ENCODE data around the gene TPST2. TPM values are rescaled to one million over a fixed set of nuclear protein-coding genes. Genes with fewer than 3 reads are reported as not detected.

The TPST2 gene
- total RNA-seq, 1 donor from 2014 or later: 63.1 TPM

- Histone ChIP-seq H3K4me3 (no peak overlapping the region), H3K27me3 (ENCODE audit: low read depth) (no peaks in the 10 kb centered on the region), H3K9me3 (no peaks in the 10 kb centered on the region), H3K27ac (no peak overlapping the region), H3K4me1 (peaks cover 32% of the 10 kb centered on the region), H3K36me3 (peaks cover 15% of the 10 kb centered on the region)
- intact Hi-C loops (cut with DNase I): no loop called here
- no peak for DNase-seq
- TF ChIP-seq CTCF (IDR thresholded peaks at IDR 0.05): no peak
- peak; percentile 35 to 56 for ATAC-seq
These were observed 28.0 kb downstream of the TPST2 start for GRCh38 chr22:26561756-26562417.

GRCh38 chr22:26559961-26560575, 29.9 kb downstream of the TPST2 start:
- DNase-seq: no peak
- Histone ChIP-seq H3K27me3 (ENCODE audit: low read depth) (no peaks in the 10 kb centered on the region), H3K4me1 (peaks cover 30% of the 10 kb centered on the region), H3K4me3 (no peak overlapping the region), H3K27ac (peak overlapping the region; percentile 16), H3K9me3 (no peaks in the 10 kb centered on the region), H3K36me3 (peaks cover 6% of the 10 kb centered on the region)
- intact Hi-C loops (cut with DNase I): no loop called here
- ATAC-seq: peak in 1 of 2 donors; percentile 10
- TF ChIP-seq CTCF (IDR thresholded peaks at IDR 0.05): no peak

GRCh38 chr22:26558248-26558895, 31.6 kb downstream of the TPST2 start:
- Histone ChIP-seq H3K9me3 (no peaks in the 10 kb centered on the region), H3K27me3 (ENCODE audit: low read depth) (no peaks in the 10 kb centered on the region), H3K36me3 (no peaks in the 10 kb centered on the region), H3K4me1 (peaks cover 30% of the 10 kb centered on the region), H3K27ac (no peak overlapping the region), H3K4me3 (no peak overlapping the region)
- TF ChIP-seq CTCF (IDR thresholded peaks at IDR 0.05): no peak
- DNase-seq: no peak
- no peak for ATAC-seq
- intact Hi-C loops (cut with DNase I): no loop called here

- Histone ChIP-seq H3K9me3 (no peaks in the 10 kb centered on the region), H3K27me3 (ENCODE audit: low read depth) (no peaks in the 10 kb centered on the region), H3K36me3 (no peaks in the 10 kb centered on the region), H3K27ac (no peak overlapping the region), H3K4me1 (peaks cover 31% of the 10 kb centered on the region), H3K4me3 (no peak overlapping the region)
- TF ChIP-seq CTCF (IDR thresholded peaks at IDR 0.05): no peak
- DNase-seq (no peak), ATAC-seq (no peak)
- intact Hi-C loops (cut with DNase I): no loop called here
These were observed 33.0 kb downstream of the TPST2 start for GRCh38 chr22:26556904-26557303.

- ATAC-seq: no peak
- intact Hi-C loops (cut with DNase I): no loop called here
- TF ChIP-seq CTCF (IDR thresholded peaks at IDR 0.05): no peak
- no peaks in the 10 kb centered on the region for H3K36me3 ChIP-seq
- H3K27ac ChIP-seq: no peak overlapping the region
- no peak for DNase-seq
- H3K9me3 ChIP-seq: no peaks in the 10 kb centered on the region
- H3K27me3 ChIP-seq (ENCODE audit: low read depth): no peaks in the 10 kb centered on the region
- peaks cover 42% of the 10 kb centered on the region for H3K4me1 ChIP-seq
- H3K4me3 ChIP-seq: no peak overlapping the region
These were observed 34.5 kb downstream of the TPST2 start for GRCh38 chr22:26555478-26555877.

Measured in lower lobe of right lung (tissue), 2 donors.